ENCODE data around the gene MAFG.

Gene MAFG

GRCh38 chr17:81898029-81898866 lies 29.3 kb downstream of the MAFG start:
- peak; percentile 82 for DNase-seq (ENCODE audit: low read depth)

- no peak for DNase-seq (ENCODE audit: low read depth)
Observed at GRCh38 chr17:81895400-81895799, 32.1 kb downstream of the MAFG start.

- no peak for DNase-seq (ENCODE audit: low read depth)
Observed at GRCh38 chr17:81891303-81891552, 36.3 kb downstream of the MAFG start.

GRCh38 chr17:81890447-81891302 lies 36.9 kb downstream of the MAFG start:
- DNase-seq (ENCODE audit: low read depth) = no peak

GRCh38 chr17:81889602-81890001 lies 37.9 kb downstream of the MAFG start:
- no peak for DNase-seq (ENCODE audit: low read depth)

- DNase-seq (ENCODE audit: low read depth) = no peak
Observed at GRCh38 chr17:81888988-81889595, 38.4 kb downstream of the MAFG start.

- DNase-seq (ENCODE audit: low read depth) = no peak
Observed at GRCh38 chr17:81888105-81888987, 39.2 kb downstream of the MAFG start.

GRCh38 chr17:81885869-81886548 lies 41.5 kb downstream of the MAFG start:
- DNase-seq (ENCODE audit: low read depth) = no peak

GRCh38 chr17:81885454-81885853 lies 42.1 kb downstream of the MAFG start:
- no peak for DNase-seq (ENCODE audit: low read depth)

- no peak for DNase-seq (ENCODE audit: low read depth)
Observed at GRCh38 chr17:81884968-81885367, 42.6 kb downstream of the MAFG start.

- no peak for DNase-seq (ENCODE audit: low read depth)
Observed at GRCh38 chr17:81884520-81884919, 43.0 kb downstream of the MAFG start.

GRCh38 chr17:81879121-81879520 lies 48.4 kb downstream of the MAFG start:
- no peak for DNase-seq (ENCODE audit: low read depth)

- no peak for DNase-seq (ENCODE audit: low read depth)
Observed at GRCh38 chr17:81878294-81878693, 49.2 kb downstream of the MAFG start.

- no peak for DNase-seq (ENCODE audit: low read depth)
Observed at GRCh38 chr17:81877569-81877968, 50.0 kb downstream of the MAFG start.

- no peak for DNase-seq (ENCODE audit: low read depth)
Observed at GRCh38 chr17:81871387-81872230, 55.9 kb downstream of the MAFG start.

- no peak for DNase-seq (ENCODE audit: low read depth)
Observed at GRCh38 chr17:81870981-81871386, 56.6 kb downstream of the MAFG start, which contains the start of gene ARHGDIA. Gene ARHGDIA (minus strand): TSS chr17:81871337. CDS start chr17:81869930, 1,407 bp downstream.

- no peak for DNase-seq (ENCODE audit: low read depth)
Observed at GRCh38 chr17:81870131-81870980, 57.2 kb downstream of the MAFG start.

- no peak for DNase-seq (ENCODE audit: low read depth)
Observed at GRCh38 chr17:81869221-81870130, 58.1 kb downstream of the MAFG start.
